ENCODE measurements around the gene ITGAE.
"Not testable (repeated sequence)": the region's sequence is repeated elsewhere in the genome, so short reads cannot be mapped to it uniquely, and the experiment has no call there.

DNA sequence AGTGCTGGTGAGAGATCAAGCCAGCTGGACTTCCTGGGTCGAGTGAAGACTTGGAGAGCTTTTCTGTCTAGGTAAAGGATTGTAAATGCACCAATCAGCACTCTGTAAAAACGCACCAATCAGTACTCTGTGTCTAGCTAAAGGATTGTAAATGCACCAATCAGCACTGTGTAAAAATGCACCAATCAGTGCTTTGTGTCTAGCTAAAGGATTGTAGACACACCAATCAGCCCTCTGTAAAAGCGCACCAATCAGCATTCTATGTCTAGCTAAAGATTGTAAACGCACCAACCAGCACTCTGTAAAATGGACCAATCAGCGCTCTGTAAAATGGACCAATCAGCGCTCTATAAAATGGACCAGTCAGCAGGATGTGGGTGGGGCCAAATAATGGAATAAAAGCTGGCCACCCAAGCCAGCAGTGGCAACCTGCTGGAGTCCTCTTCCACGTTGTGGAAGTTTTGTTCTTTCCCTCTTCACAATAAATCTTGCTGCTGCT is 98.9 kb downstream of the ITGAE start:
- TF ChIP-seq, protein P1, sequence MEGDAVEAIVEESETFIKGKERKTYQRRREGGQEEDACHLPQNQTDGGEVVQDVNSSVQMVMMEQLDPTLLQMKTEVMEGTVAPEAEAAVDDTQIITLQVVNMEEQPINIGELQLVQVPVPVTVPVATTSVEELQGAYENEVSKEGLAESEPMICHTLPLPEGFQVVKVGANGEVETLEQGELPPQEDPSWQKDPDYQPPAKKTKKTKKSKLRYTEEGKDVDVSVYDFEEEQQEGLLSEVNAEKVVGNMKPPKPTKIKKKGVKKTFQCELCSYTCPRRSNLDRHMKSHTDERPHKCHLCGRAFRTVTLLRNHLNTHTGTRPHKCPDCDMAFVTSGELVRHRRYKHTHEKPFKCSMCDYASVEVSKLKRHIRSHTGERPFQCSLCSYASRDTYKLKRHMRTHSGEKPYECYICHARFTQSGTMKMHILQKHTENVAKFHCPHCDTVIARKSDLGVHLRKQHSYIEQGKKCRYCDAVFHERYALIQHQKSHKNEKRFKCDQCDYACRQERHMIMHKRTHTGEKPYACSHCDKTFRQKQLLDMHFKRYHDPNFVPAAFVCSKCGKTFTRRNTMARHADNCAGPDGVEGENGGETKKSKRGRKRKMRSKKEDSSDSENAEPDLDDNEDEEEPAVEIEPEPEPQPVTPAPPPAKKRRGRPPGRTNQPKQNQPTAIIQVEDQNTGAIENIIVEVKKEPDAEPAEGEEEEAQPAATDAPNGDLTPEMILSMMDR (IDR thresholded peaks at IDR 0.05) = not testable (repeated sequence)
- not testable (repeated sequence) for TF ChIP-seq SIN3A (IDR thresholded peaks at IDR 0.05; ENCODE audit: borderline replicate concordance, insufficient read depth, low read depth, low read length); POLR2AphosphoS5 (IDR thresholded peaks at IDR 0.05; ENCODE audit: low read depth, low read length); REST (IDR thresholded peaks at IDR 0.05; ENCODE audit: insufficient read depth in 1 of 2, low read depth in 2 of 2, low read length in 1 of 2); TCF7L2 (IDR thresholded peaks at IDR 0.05; ENCODE audit: low read depth, low read length)

All from Panc1 (cell line).